Activated B cell treated with CpG ODN at 0.5 μM for 24 hours (primary cell): ENCODE data around the gene XRN2. TPM values are rescaled to one million over a fixed set of nuclear protein-coding genes. Genes with fewer than 3 reads are reported as not detected.

Experiments used
- ATAC-seq: fragments of 200-7000 bp; cut with Tn5 transposase; one replicate; pipeline ENCODE4 v1.10.0; 2021; ENCODE audit warnings: low read depth, mild to moderate bottlenecking, moderate library complexity
- CTCF ChIA-PET: fragments of 350-600 bp; sonication (Branson Sonifier 250); formaldehyde crosslinking; loops from one replicate; lab custom pipeline; 2021; ENCODE audit warnings: antibody characterized with exemption; lab: Charles Lee
- POLR2A ChIA-PET: fragments of 350-600 bp; sonication (Branson Sonifier 250); formaldehyde crosslinking; loops from one replicate; lab custom pipeline; 2021; ENCODE audit warnings: antibody characterized with exemption; lab: Charles Lee
- DNase-seq: peaks from one replicate; pipeline ENCODE4 v3.0.0; 2022
- H3K27ac Mint-ChIP-seq: one replicate; pipeline ENCODE4 v1.8.0; 2020; ENCODE audit warnings: mixed read lengths
- H3K27me3 Mint-ChIP-seq: one replicate; pipeline ENCODE4 v1.8.0; 2021; ENCODE audit warnings: mixed read lengths
- H3K36me3 Mint-ChIP-seq: one replicate; pipeline ENCODE4 v1.8.0; 2021; ENCODE audit warnings: low read depth, mixed read lengths
- H3K4me1 Mint-ChIP-seq: one replicate; pipeline ENCODE4 v1.8.0; 2021; ENCODE audit warnings: mixed read lengths
- H3K4me3 Mint-ChIP-seq: one replicate; pipeline ENCODE4 v1.8.0; 2020; ENCODE audit warnings: mild to moderate bottlenecking, mixed read lengths
- H3K9me3 Mint-ChIP-seq: one replicate; pipeline ENCODE4 v1.8.0; 2020; ENCODE audit warnings: mixed read lengths
- CTCF ChIP-seq: fragments of 200-600 bp; IDR thresholded peaks from one replicate; pipeline ENCODE4 v1.8.0; 2022; ENCODE audit warnings: antibody characterized with exemption, mild to moderate bottlenecking
- intact Hi-C: fragments of 100-400 bp; cut with micrococcal nuclease; formaldehyde crosslinking; loops from one replicate; pipeline ENCODE4 v1.15.1; 2024
- total RNA-seq: library from RNA; stranded (reverse); gene quantifications from 2 replicates; pipeline ENCODE4 v1.2.3, GENCODE V29; 2022

XRN2 gene
- total RNA-seq, 1 donor from 2014 or later: 61.0 TPM

- peaks cover 38% of the 10 kb centered on the region for H3K36me3 Mint-ChIP-seq
- no peak for DNase-seq
- peaks cover 48% of the 10 kb centered on the region for H3K4me1 Mint-ChIP-seq
- H3K4me3 Mint-ChIP-seq: no peak overlapping the region
- H3K27me3 Mint-ChIP-seq: no peaks in the 10 kb centered on the region
- intact Hi-C loops: no loop called here
- peaks cover 8% of the 10 kb centered on the region for H3K9me3 Mint-ChIP-seq
- CTCF ChIA-PET: no interaction called here
- POLR2A ChIA-PET: no interaction called here
- H3K27ac Mint-ChIP-seq: no peak overlapping the region
- TF ChIP-seq CTCF: no peak
- ATAC-seq: no peak
Measured at GRCh38 chr20:21323640-21324039, 20.5 kb downstream of the XRN2 start.

GRCh38 chr20:21324126-21324525, 21.0 kb downstream of the XRN2 start:
- ATAC-seq: no peak
- Mint-ChIP-seq H3K27ac (no peak overlapping the region), H3K36me3 (peaks cover 39% of the 10 kb centered on the region), H3K27me3 (no peaks in the 10 kb centered on the region), H3K4me3 (no peak overlapping the region), H3K4me1 (peaks cover 45% of the 10 kb centered on the region), H3K9me3 (peaks cover 8% of the 10 kb centered on the region)
- POLR2A ChIA-PET: no interaction called here
- TF ChIP-seq CTCF: no peak
- intact Hi-C loops: no loop called here
- DNase-seq: no peak
- CTCF ChIA-PET: no interaction called here

- peak overlapping the region; percentile 2 for H3K4me3 Mint-ChIP-seq
- peak overlapping the region; percentile 32 for H3K27ac Mint-ChIP-seq
- intact Hi-C loops: no loop called here
- H3K9me3 Mint-ChIP-seq: peaks cover 8% of the 10 kb centered on the region
- ChIA-PET CTCF (no interaction called here), POLR2A (no interaction called here)
- H3K36me3 Mint-ChIP-seq: peaks cover 45% of the 10 kb centered on the region
- DNase-seq (no peak), ATAC-seq (no peak)
- no peaks in the 10 kb centered on the region for H3K27me3 Mint-ChIP-seq
- H3K4me1 Mint-ChIP-seq: peaks cover 45% of the 10 kb centered on the region
- TF ChIP-seq CTCF: no peak
Measured at GRCh38 chr20:21325296-21325695, 22.2 kb downstream of the XRN2 start.

GRCh38 chr20:21326700-21327099, 23.6 kb downstream of the XRN2 start:
- H3K9me3 Mint-ChIP-seq: peaks cover 7% of the 10 kb centered on the region
- ChIA-PET POLR2A (no interaction called here), CTCF (no interaction called here)
- no peak for TF ChIP-seq CTCF
- H3K4me1 Mint-ChIP-seq: peaks cover 45% of the 10 kb centered on the region
- no peak overlapping the region for H3K4me3 Mint-ChIP-seq
- H3K36me3 Mint-ChIP-seq: peaks cover 52% of the 10 kb centered on the region
- intact Hi-C loops: no loop called here
- no peaks in the 10 kb centered on the region for H3K27me3 Mint-ChIP-seq
- ATAC-seq: no peak
- no peak overlapping the region for H3K27ac Mint-ChIP-seq
- DNase-seq: no peak

- CTCF ChIA-PET: no interaction called here
- Mint-ChIP-seq H3K27me3 (no peaks in the 10 kb centered on the region), H3K36me3 (peaks cover 92% of the 10 kb centered on the region), H3K4me3 (no peak overlapping the region), H3K27ac (no peak overlapping the region), H3K9me3 (no peaks in the 10 kb centered on the region), H3K4me1 (no peaks in the 10 kb centered on the region)
- no peak for DNase-seq
- ATAC-seq: no peak
- TF ChIP-seq CTCF: no peak
- POLR2A ChIA-PET: no interaction called here
- intact Hi-C loops: no loop called here
Measured at GRCh38 chr20:21336455-21337151, 33.5 kb downstream of the XRN2 start.
